Liver (tissue), 3 donors: ENCODE results near the gene CHL1.

Experiments used
- EGR1 ChIP-seq, 2 donors: IDR thresholded peaks; 2 replicates each; pipeline ENCODE4 v1.6.1; 2016 to 2018; ENCODE audit warnings: antibody characterized with exemption in 2 of 2, low read depth in 2 of 2
- FOXA1 ChIP-seq: IDR thresholded peaks from 2 replicates; pipeline ENCODE4 v1.6.1; 2016; ENCODE audit warnings: antibody characterized with exemption
- JUND ChIP-seq, 2 donors: IDR thresholded peaks; 2 replicates each; pipeline ENCODE4 v1.6.1; 2016; ENCODE audit warnings: antibody characterized with exemption in 2 of 2
- SP1 ChIP-seq: IDR thresholded peaks from 2 replicates; pipeline ENCODE4 v1.6.1; 2018; ENCODE audit warnings: antibody characterized with exemption, mild to moderate bottlenecking
- TF ChIP-seq, protein P1 (sequence below): fragments of 150-350 bp; IDR thresholded peaks from 2 replicates; pipeline ENCODE4 v1.5.1; 2017; ENCODE audit warnings: improper control_type of control experiment, low read depth, low read length; ENCODE audit not compliant: missing input control
- TF ChIP-seq, protein P2 (sequence below): IDR thresholded peaks from 2 replicates; pipeline ENCODE4 v1.6.1; 2016; ENCODE audit warnings: antibody characterized with exemption
- TF ChIP-seq, protein P3 (sequence below): IDR thresholded peaks from 2 replicates; pipeline ENCODE4 v1.6.1; 2016; ENCODE audit warnings: antibody characterized with exemption, mild to moderate bottlenecking
- donor health status: healthy.
- donor health status: healthy.

DNA sequence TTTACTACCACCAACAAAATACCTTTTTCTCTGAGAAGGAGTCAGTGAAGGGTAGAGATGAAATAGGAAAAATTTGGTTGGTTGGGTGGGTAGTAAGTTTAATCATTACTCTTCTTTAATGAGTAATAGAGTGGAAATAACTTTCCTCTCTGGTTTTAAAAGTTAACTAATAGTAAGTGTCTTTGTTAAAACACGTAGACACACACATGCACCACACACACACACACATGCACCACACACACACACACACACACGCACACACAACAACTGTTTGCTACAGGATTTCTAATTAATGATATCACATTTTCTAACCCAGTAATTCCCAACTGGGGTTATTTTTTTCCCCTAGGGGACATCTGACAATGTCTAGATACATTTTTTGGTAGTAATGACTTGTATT is 84.1 kb downstream of the CHL1 start:
- TF ChIP-seq, protein P1, sequence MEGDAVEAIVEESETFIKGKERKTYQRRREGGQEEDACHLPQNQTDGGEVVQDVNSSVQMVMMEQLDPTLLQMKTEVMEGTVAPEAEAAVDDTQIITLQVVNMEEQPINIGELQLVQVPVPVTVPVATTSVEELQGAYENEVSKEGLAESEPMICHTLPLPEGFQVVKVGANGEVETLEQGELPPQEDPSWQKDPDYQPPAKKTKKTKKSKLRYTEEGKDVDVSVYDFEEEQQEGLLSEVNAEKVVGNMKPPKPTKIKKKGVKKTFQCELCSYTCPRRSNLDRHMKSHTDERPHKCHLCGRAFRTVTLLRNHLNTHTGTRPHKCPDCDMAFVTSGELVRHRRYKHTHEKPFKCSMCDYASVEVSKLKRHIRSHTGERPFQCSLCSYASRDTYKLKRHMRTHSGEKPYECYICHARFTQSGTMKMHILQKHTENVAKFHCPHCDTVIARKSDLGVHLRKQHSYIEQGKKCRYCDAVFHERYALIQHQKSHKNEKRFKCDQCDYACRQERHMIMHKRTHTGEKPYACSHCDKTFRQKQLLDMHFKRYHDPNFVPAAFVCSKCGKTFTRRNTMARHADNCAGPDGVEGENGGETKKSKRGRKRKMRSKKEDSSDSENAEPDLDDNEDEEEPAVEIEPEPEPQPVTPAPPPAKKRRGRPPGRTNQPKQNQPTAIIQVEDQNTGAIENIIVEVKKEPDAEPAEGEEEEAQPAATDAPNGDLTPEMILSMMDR: no peak
- TF ChIP-seq FOXA1 (no peak), EGR1 (IDR thresholded peaks at IDR 0.05; ENCODE audit: low read depth in 2 of 2) (no peak), SP1 (no peak), JUND (IDR thresholded peaks at IDR 0.05) (no peak)
- TF ChIP-seq, protein P2, sequence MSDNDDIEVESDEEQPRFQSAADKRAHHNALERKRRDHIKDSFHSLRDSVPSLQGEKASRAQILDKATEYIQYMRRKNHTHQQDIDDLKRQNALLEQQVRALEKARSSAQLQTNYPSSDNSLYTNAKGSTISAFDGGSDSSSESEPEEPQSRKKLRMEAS: no peak
- TF ChIP-seq, protein P3, sequence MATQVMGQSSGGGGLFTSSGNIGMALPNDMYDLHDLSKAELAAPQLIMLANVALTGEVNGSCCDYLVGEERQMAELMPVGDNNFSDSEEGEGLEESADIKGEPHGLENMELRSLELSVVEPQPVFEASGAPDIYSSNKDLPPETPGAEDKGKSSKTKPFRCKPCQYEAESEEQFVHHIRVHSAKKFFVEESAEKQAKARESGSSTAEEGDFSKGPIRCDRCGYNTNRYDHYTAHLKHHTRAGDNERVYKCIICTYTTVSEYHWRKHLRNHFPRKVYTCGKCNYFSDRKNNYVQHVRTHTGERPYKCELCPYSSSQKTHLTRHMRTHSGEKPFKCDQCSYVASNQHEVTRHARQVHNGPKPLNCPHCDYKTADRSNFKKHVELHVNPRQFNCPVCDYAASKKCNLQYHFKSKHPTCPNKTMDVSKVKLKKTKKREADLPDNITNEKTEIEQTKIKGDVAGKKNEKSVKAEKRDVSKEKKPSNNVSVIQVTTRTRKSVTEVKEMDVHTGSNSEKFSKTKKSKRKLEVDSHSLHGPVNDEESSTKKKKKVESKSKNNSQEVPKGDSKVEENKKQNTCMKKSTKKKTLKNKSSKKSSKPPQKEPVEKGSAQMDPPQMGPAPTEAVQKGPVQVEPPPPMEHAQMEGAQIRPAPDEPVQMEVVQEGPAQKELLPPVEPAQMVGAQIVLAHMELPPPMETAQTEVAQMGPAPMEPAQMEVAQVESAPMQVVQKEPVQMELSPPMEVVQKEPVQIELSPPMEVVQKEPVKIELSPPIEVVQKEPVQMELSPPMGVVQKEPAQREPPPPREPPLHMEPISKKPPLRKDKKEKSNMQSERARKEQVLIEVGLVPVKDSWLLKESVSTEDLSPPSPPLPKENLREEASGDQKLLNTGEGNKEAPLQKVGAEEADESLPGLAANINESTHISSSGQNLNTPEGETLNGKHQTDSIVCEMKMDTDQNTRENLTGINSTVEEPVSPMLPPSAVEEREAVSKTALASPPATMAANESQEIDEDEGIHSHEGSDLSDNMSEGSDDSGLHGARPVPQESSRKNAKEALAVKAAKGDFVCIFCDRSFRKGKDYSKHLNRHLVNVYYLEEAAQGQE: no peak
